Fibroblast of pulmonary artery (primary cell): ENCODE measurements around the gene MCM5.
"Not testable (repeated sequence)": the region's sequence is repeated elsewhere in the genome, so short reads cannot be mapped to it uniquely, and the experiment has no call there.

Experiments
- DNase-seq: peaks from one replicate; pipeline ENCODE4 v3.0.0-alpha.2; 2010; ENCODE audit warnings: low read depth
- H3K4me3 ChIP-seq: replicated peaks from 2 replicates; pipeline ENCODE4 v1.5.1; 2011; ENCODE audit warnings: low read depth, mild to moderate bottlenecking, control low read depth, low read length, moderate library complexity
- CTCF ChIP-seq: IDR thresholded peaks from 2 replicates; pipeline ENCODE4 v1.5.1; 2011; ENCODE audit warnings: mild to moderate bottlenecking, control low read depth, low read length, inconsistent platforms; ENCODE audit errors: missing control alignments

Gene MCM5

GRCh38 chr22:35463231-35463933 is 63.4 kb downstream of the MCM5 start:
- H3K4me3 ChIP-seq = no peak overlapping the region
- no peak for TF ChIP-seq CTCF
- DNase-seq = no peak

GRCh38 chr22:35464399-35464798 is 64.5 kb downstream of the MCM5 start:
- no peak for TF ChIP-seq CTCF
- H3K4me3 ChIP-seq = no peak overlapping the region
- no peak for DNase-seq

DNA sequence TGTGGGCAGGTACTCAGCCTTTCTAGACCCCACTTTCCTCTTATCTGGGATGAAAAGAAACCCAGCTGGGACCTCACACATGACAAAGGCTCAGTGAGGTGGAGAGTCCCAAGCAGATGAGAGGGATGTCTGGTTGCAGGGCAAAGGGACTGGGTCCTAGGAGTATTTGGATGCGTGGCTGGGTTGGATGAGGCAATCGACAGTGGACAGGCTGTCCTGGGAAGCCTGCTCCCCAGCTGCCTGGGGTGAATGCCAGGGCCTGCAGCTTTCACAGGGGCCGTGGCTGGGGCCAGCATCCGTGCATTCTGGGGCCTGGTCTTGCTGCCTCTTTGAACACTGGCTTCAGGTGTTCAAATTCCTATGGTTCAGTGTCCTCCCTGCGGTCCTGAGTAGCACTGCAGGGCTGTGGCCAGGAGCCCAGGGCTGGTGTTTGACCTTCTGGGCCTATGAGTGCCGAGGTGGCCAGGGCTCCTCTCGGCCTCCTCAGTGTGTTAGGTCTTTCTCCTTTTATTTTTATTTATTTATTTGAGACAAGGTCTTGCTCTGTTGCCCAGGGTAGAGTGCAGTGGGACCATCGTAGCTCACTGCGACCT is 65.3 kb downstream of the MCM5 start:
- no peak for TF ChIP-seq CTCF
- no peak overlapping the region for H3K4me3 ChIP-seq
- DNase-seq = no peak

DNA sequence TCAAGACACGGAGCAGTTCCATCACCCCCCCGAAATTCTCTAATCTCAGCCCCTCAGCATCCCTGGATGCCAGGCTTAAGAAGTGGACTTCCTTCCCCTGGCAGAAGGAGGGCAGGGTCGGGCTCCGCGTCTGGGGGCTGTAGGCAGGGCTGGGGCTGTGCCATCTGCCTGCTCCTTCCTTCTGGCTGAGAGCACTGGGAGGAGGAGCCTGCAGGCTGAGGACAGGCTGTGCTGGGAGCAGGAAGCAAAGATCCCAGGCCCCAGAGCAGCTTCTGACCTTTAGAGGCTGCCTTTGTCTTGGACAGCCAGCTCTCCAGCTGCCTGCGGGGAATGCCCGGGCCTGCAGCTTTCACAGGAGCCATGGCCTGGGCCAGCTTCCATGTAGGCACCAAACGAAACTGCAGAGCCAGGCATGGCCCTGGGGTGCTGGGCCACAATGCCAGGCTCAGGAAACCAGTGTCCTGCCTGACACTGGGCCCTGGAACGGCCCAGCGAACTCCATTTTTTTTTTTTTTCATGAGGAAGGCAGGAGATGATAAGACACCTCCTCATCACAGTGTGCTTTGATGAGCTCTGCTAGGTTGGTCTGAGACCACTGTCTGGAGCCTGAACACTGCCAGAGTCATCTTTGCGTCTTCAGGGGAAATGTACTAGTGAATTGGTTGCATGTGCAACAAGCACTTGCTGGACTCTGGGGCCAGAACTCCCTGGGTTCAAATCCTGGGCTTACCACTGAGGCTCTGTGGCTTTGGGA is 67.9 kb downstream of the MCM5 start:
- H3K4me3 ChIP-seq = no peak overlapping the region
- no peak for TF ChIP-seq CTCF
- DNase-seq = peak; percentile 65

DNA sequence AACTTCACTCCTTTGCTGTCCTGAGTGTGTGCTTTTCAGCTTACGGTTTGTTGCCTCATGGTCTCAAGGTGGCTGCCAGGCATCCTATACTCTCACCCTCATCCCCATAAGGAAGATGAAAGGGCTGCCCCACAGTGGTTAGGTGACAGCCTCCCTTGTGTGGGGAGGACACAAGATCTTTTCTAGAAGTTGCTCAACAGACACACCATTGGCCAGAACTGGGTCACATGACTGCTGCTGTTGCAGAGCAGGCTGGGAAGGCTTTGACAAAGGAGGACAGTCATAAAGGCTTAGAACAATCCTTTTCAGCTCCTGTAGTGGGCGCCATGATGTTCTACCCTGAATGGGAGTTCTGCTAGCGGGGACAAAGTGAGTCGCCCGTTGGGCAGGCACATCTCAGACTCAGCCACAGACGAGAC is 71.0 kb downstream of the MCM5 start:
- DNase-seq = no peak
- no peak overlapping the region for H3K4me3 ChIP-seq
- TF ChIP-seq CTCF = no peak

DNA sequence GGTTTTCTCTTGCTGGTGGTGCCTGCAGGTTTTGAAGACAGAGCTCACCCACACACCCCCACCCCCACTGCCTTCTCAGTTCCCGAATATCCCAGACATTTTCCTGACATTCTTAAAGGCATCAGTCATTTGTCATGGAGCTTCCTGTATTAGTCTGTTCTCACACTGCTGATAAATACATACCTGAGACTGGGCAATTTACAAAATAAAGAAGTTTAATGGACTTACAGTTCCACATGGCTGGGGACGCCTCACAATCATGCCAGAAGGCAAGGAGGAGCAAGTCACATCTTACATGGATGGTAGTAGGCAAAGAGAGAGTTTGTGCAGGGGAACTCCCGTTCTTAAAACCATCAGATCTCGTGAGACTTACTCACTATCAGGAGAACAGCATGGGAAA is 71.6 kb downstream of the MCM5 start:
- not testable (repeated sequence) for DNase-seq, H3K4me3 ChIP-seq

GRCh38 chr22:35472488-35472887 is 72.5 kb downstream of the MCM5 start:
- no peak overlapping the region for H3K4me3 ChIP-seq
- no peak for TF ChIP-seq CTCF
- DNase-seq = no peak
